HG02973 (cell line): ENCODE data around the gene CACNA1C.

Experiments
- ATAC-seq: cut with Tn5 transposase; IDR thresholded peaks from one replicate; pipeline ENCODE4 v1.9.1; 2021; ENCODE audit warnings: moderate library complexity; ENCODE audit not compliant: unreplicated experiment

The CACNA1C gene

GRCh38 chr12:2034633-2035430 lies 18.0 kb upstream of the CACNA1C start:
- peak; percentile 79 for ATAC-seq

GRCh38 chr12:2035431-2036055 lies 17.2 kb upstream of the CACNA1C start:
- no peak for ATAC-seq

- no peak for ATAC-seq
Observed at GRCh38 chr12:2039034-2039433, 13.8 kb upstream of the CACNA1C start.

GRCh38 chr12:2043054-2043453 lies 9.7 kb upstream of the CACNA1C start:
- no peak for ATAC-seq

GRCh38 chr12:2044165-2044564 lies 8.6 kb upstream of the CACNA1C start:
- ATAC-seq = no peak

GRCh38 chr12:2046957-2047356 lies 5.8 kb upstream of the CACNA1C start:
- ATAC-seq = no peak

- no peak for ATAC-seq
Observed at GRCh38 chr12:2047752-2048151, 5.0 kb upstream of the CACNA1C start.

- no peak for ATAC-seq
Observed at GRCh38 chr12:2049604-2050540, 2.9 kb upstream of the CACNA1C start.

- no peak for ATAC-seq
Observed at GRCh38 chr12:2051700-2052621, 826 bp upstream of the CACNA1C start.

- no peak for ATAC-seq
Observed at GRCh38 chr12:2053691-2054090, 904 bp downstream of the CACNA1C start.

- ATAC-seq = no peak
Observed at GRCh38 chr12:2054091-2055018, 1.6 kb downstream of the CACNA1C start.

GRCh38 chr12:2057041-2057794 lies 4.4 kb downstream of the CACNA1C start:
- no peak for ATAC-seq

GRCh38 chr12:2057795-2058408 lies 5.1 kb downstream of the CACNA1C start:
- no peak for ATAC-seq

- no peak for ATAC-seq
Observed at GRCh38 chr12:2058837-2059236, 6.0 kb downstream of the CACNA1C start.

- ATAC-seq = no peak
Observed at GRCh38 chr12:2061402-2061801, 8.6 kb downstream of the CACNA1C start.

- ATAC-seq = no peak
Observed at GRCh38 chr12:2064071-2064507, 11.3 kb downstream of the CACNA1C start.

- no peak for ATAC-seq
Observed at GRCh38 chr12:2068653-2069052, 15.9 kb downstream of the CACNA1C start.

GRCh38 chr12:2070440-2071045 lies 17.8 kb downstream of the CACNA1C start:
- no peak for ATAC-seq
